PC-9 (cell line): ENCODE results near the gene ZIC5. TPM values are rescaled to one million over a fixed set of nuclear protein-coding genes. Genes with fewer than 3 reads are reported as not detected.

Source experiments
- BruUV-seq: library from RNA; stranded (reverse); fragments of 400-500 nt; replicated peaks from 2 replicates; lab custom pipeline; 2021; lab: Mats Ljungman, UMichigan
- CTCF ChIA-PET: fragments of 300-600 bp; sonication (Branson Sonifier 250); formaldehyde crosslinking; loops from one replicate; lab custom pipeline; 2022; ENCODE audit warnings: antibody characterized with exemption; lab: Charles Lee
- POLR2A ChIA-PET: fragments of 300-600 bp; sonication (Branson Sonifier 250); formaldehyde crosslinking; loops from one replicate; lab custom pipeline; 2022; ENCODE audit warnings: antibody characterized with exemption; ENCODE audit not compliant: unreplicated experiment; lab: Charles Lee
- DNase-seq, 2 experiments: peaks; one replicate each; pipeline versions ENCODE4 v3.0.0 to v3.0.0-alpha.2; 2015 to 2022; ENCODE audit warnings: mixed read lengths in 1 of 2
- H2AFZ ChIP-seq: fragments of 200-600 bp; sonication (generic); 2 replicates; pipeline ENCODE4 v1.8.1; 2017; ENCODE audit warnings: antibody characterized with exemption
- H3F3A ChIP-seq: fragments of 200-600 bp; sonication (generic); 2 replicates; pipeline ENCODE4 v1.8.1; 2017; ENCODE audit warnings: antibody characterized with exemption, mild to moderate bottlenecking, low read depth; ENCODE audit not compliant: insufficient read depth
- H3K27ac ChIP-seq: fragments of 200-600 bp; sonication (generic); 2 replicates; pipeline ENCODE4 v1.6.1; 2016; ENCODE audit warnings: mixed run types
- H3K27me3 ChIP-seq: fragments of 200-600 bp; sonication (generic); 2 replicates; pipeline ENCODE4 v1.6.1; 2016; ENCODE audit warnings: low read depth, mixed run types; ENCODE audit not compliant: insufficient read depth
- H3K36me3 ChIP-seq: fragments of 200-600 bp; sonication (generic); 2 replicates; pipeline ENCODE4 v1.6.1; 2016; ENCODE audit warnings: low read depth, mixed run types
- H3K4me1 ChIP-seq: fragments of 200-600 bp; sonication (generic); replicated peaks from 2 replicates; pipeline ENCODE4 v1.6.1; 2016; ENCODE audit warnings: mixed run types; ENCODE audit not compliant: insufficient read depth
- H3K4me2 ChIP-seq: fragments of 200-600 bp; sonication (generic); 2 replicates; pipeline ENCODE4 v1.6.1; 2017; ENCODE audit warnings: mixed run types
- H3K4me3 ChIP-seq: fragments of 200-600 bp; sonication (generic); 2 replicates; pipeline ENCODE4 v1.6.1; 2016; ENCODE audit warnings: mixed run types
- H3K79me2 ChIP-seq: fragments of 200-600 bp; sonication (generic); 2 replicates; pipeline ENCODE4 v1.6.1; 2017; ENCODE audit warnings: low read depth, mixed run types
- H3K9me2 ChIP-seq: fragments of 200-600 bp; sonication (generic); 2 replicates; pipeline ENCODE4 v1.8.1; 2017; ENCODE audit warnings: mild to moderate bottlenecking; ENCODE audit not compliant: insufficient read depth
- H3K9me3 ChIP-seq: fragments of 200-600 bp; sonication (generic); 2 replicates; pipeline ENCODE4 v1.8.1; 2016; ENCODE audit warnings: low read depth; ENCODE audit not compliant: insufficient read depth
- H4K20me1 ChIP-seq: fragments of 200-600 bp; sonication (generic); 2 replicates; pipeline ENCODE4 v1.8.1; 2017; ENCODE audit not compliant: insufficient read depth
- CTCF ChIP-seq: fragments of 200-600 bp; sonication (generic); conservative IDR thresholded peaks from 2 replicates; pipeline ENCODE4 v1.6.1; 2017; ENCODE audit warnings: mixed run types, antibody characterized with exemption, mild to moderate bottlenecking, moderate library complexity
- EZH2 ChIP-seq: fragments of 200-600 bp; sonication (generic); IDR thresholded peaks from 2 replicates; pipeline ENCODE4 v1.8.0; 2017; ENCODE audit warnings: antibody characterized with exemption, low read depth
- intact Hi-C: fragments of 100-400 bp; cut with micrococcal nuclease; formaldehyde crosslinking; loops from one replicate; pipeline ENCODE4 v1.10.0; 2022; ENCODE audit not compliant: unreplicated experiment
- total RNA-seq: library from RNA; stranded (reverse); gene quantifications from 2 replicates; pipeline ENCODE4 v1.2.3, GENCODE V29; 2021

The ZIC5 gene
- total RNA-seq, 1 experiment from 2014 or later = 0.61 TPM

GRCh38 chr13:99969919-99970650, 1.5 kb downstream of the ZIC5 start:
- ChIA-PET POLR2A (interaction anchor here (0.6 to 1.5 kb wide), 3 partner anchors 11 to 423 kb away, joined by 4 to 15 read pairs (median 14); partner anchors contain the start of gene ZIC2), CTCF (no interaction called here)
- no peaks in the 10 kb centered on the region for H3K9me3 ChIP-seq
- H3K79me2 ChIP-seq = peaks cover 38% of the 10 kb centered on the region
- no peaks in the 10 kb centered on the region for H3K9me2 ChIP-seq
- DNase-seq = peak; percentile 62 to 63
- H3K27me3 ChIP-seq = no peaks in the 10 kb centered on the region
- no peaks in the 10 kb centered on the region for H3K4me1 ChIP-seq
- H4K20me1 ChIP-seq = no peaks in the 10 kb centered on the region; the same call in 1 of the 2 replicates
- peak overlapping the region; percentile 94 for H3K4me3 ChIP-seq
- BruUV-seq = no TSS peak
- H2AFZ ChIP-seq = peak overlapping the region; percentile 99
- H3F3A ChIP-seq = peaks cover 18% of the 10 kb centered on the region; the same call in 1 of the 2 replicates
- no peaks in the 10 kb centered on the region for H3K36me3 ChIP-seq
- intact Hi-C loops = no loop called here
- peak overlapping the region; percentile 97 for H3K4me2 ChIP-seq
- peak overlapping the region; percentile 61 for H3K27ac ChIP-seq
- no peak for TF ChIP-seq CTCF
- TF ChIP-seq EZH2 = no peak

GRCh38 chr13:99969453-99969918, 2.1 kb downstream of the ZIC5 start:
- DNase-seq = no peak
- peak overlapping the region; percentile 94 for H3K4me3 ChIP-seq
- intact Hi-C loops = no loop called here
- peak overlapping the region; percentile 99 for H2AFZ ChIP-seq
- peaks cover 18% of the 10 kb centered on the region; the same call in 1 of the 2 replicates for H3F3A ChIP-seq
- POLR2A ChIA-PET = interaction anchor here (1.5 kb wide), 1 partner anchor 11 kb away, joined by 14 read pairs; the partner anchor contains the start of gene ZIC2
- peak overlapping the region; percentile 61 for H3K27ac ChIP-seq
- H3K36me3 ChIP-seq = no peaks in the 10 kb centered on the region
- H3K4me1 ChIP-seq = no peaks in the 10 kb centered on the region
- BruUV-seq = no TSS peak
- CTCF ChIA-PET = no interaction called here
- H3K27me3 ChIP-seq = no peaks in the 10 kb centered on the region
- H3K9me2 ChIP-seq = no peaks in the 10 kb centered on the region
- H4K20me1 ChIP-seq = no peaks in the 10 kb centered on the region; the same call in 1 of the 2 replicates
- peaks cover 38% of the 10 kb centered on the region for H3K79me2 ChIP-seq
- H3K4me2 ChIP-seq = peak overlapping the region; percentile 97
- TF ChIP-seq EZH2 (no peak), CTCF (no peak)
- H3K9me3 ChIP-seq = no peaks in the 10 kb centered on the region

DNA sequence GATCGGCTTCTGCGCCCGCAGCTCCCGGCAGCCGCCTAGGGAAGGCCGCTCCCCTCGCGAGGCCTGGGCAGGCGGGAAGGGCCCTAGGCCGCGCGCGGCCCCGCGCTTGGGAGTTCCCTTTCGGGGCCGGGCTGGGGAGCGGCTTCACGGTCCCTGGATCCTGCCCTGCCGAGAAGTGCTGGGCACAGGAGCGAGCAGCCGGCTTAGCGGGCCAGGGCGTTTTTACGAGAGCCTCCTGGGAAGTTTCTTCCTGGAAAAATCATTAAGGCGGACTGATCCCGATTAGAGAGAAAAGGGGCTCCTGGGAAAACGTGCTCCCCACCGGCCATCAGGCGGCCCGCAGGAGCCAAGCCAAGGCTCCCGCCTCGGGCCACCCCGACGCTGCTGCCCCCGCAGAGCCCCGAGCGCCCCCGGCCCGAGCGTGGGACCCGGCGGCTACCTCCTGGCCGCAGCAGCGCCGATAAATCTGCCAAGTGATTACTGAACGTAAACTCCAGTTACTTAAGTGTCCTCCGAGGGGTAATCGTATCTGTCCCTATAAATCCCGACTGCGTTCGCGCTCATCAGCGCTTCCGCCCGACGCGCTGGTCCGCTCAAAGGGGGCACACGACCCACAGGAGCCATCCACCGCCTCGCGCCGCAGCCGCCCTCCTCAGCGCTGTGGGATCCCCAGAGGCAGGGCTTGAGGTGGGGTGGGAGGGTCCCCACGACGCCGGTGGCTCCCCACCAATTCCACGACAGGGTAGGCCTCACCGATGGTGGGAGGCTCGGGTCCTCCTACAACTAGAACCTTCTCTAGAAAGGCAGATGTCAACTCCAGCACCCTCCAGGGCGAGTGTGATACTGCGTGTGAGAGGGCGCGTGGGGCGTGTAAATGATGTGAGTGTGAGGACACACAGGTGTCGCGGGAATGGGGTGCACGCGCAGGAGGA, 2.8 kb downstream of the ZIC5 start:
- POLR2A ChIA-PET = no interaction called here
- CTCF ChIA-PET = no interaction called here
- TF ChIP-seq CTCF = no peak
- no peak for TF ChIP-seq EZH2
- no TSS peak for BruUV-seq
- no peaks in the 10 kb centered on the region for H3K9me2 ChIP-seq
- no peaks in the 10 kb centered on the region for H3K36me3 ChIP-seq
- no peaks in the 10 kb centered on the region for H3K27me3 ChIP-seq
- peak overlapping the region; percentile 33 for H3K27ac ChIP-seq
- H3K4me3 ChIP-seq = peak overlapping the region; percentile 94
- H3F3A ChIP-seq = peaks cover 18% of the 10 kb centered on the region; the same call in 1 of the 2 replicates
- no peaks in the 10 kb centered on the region for H3K4me1 ChIP-seq
- intact Hi-C loops = no loop called here
- DNase-seq = peak in 1 of 2 experiments; percentile 29
- peak overlapping the region; percentile 99 for H2AFZ ChIP-seq
- peaks cover 38% of the 10 kb centered on the region for H3K79me2 ChIP-seq
- H3K4me2 ChIP-seq = peak overlapping the region; percentile 97
- no peaks in the 10 kb centered on the region; the same call in 1 of the 2 replicates for H4K20me1 ChIP-seq
- no peaks in the 10 kb centered on the region for H3K9me3 ChIP-seq
